GM21619 (cell line): ENCODE data around the gene NKX6-1.

Source experiments
- ATAC-seq: cut with Tn5 transposase; IDR thresholded peaks from one replicate; pipeline ENCODE4 v1.9.1; 2021; ENCODE audit not compliant: unreplicated experiment

NKX6-1 gene

GRCh38 chr4:84498935-84499623 is at the start of gene NKX6-1:
NKX6-1 (minus strand) TSS chr4:84499292; CDS start chr4:84498228, 1,064 bp downstream.
- ATAC-seq = no peak

DNA sequence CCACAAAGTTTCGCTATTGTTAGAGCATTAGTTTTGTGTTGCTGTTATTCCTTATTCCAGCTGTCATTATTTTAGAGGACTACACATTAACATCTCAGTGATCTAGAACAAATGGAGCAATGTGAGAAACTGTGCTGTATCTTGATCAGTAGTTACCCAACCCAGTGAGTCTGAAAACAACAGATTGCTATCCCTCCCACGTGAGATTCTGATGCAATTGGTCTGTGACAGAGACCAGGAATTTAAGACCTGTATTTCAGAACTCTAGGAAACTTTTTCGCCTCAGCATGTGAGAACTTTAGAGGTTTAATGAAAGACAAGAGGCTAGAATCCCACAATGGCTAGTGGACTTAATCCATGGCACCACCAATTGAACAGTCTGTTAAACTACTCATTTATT is 48.1 kb upstream of the NKX6-1 start:
- ATAC-seq = no peak

DNA sequence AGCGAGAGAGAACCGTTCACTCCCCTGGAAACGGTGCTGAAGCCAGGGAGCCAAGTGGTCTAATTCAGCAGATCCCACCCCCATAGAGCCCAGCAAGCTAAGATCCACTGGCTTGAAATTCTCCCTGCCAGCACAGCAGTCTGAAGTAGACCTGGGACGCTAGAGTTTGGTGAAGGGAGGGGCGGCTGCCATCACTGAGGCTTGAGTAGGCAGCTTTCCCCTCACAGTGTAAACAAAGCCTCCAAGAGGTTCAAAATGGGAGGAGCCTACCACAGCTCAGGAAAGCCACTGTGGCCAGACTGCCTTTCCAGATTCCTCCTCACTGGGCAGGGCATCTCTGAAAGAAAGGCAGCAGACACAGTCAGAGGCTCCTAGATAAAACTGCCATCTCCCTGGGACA is 46.0 kb upstream of the NKX6-1 start:
- no peak for ATAC-seq

- no peak for ATAC-seq
Measured at GRCh38 chr4:84535901-84536300, 36.8 kb upstream of the NKX6-1 start.

DNA sequence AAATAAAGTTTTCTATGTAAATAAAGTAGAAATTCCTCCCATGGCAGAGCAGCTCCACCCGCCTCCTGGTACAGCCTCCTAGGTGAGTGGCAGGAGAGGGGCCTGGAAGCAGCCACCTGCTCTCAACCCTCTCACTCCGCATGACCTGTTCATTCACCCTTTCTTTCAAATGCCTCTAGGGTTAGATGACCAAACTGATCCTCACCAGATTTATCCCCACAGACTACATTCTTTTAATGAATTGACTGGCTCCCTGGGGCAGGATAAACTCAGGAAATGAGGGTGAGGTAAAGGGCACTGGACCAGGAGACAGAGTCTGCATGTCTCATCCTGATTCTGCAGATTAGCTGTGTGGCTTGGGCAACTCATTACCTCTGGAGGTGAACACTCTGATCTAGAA is 32.6 kb upstream of the NKX6-1 start:
- no peak for ATAC-seq

DNA sequence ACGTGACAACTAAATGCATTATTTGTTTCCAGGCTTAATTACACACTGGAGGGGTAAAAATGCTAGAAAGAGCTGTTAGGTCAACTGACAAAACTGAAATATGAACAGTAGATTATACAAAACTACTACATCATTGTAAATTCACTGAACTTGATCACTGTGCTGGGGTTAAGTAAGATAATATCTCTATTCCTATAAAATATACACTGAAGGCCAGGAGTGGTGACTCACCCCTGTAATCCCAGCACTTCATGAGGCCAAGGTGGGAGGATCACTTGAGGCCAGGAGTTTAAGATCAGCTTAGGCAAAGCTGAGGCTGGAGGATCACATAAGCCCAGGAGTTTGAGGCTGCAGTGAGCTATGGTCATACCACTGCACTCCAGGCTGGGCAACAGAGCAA is 31.8 kb upstream of the NKX6-1 start:
- no peak for ATAC-seq

DNA sequence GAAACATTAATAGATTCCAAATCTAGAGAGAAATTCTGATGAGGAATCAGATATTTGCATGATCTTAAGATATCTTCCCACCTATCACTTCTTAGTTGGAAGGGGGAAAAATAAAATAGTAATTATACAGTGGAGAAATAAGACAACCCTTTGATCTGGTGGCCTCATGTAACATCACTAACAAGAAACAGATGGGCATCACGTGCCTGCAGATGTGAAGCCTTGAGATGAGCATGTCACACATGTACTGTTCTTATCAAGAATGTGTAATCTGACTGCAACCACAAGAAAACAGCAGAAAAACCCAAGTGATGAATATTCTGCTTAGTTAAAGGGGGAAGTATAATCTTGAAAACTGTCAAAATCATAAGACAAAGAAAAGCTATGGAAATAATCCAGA is 31.4 kb upstream of the NKX6-1 start:
- no peak for ATAC-seq

GRCh38 chr4:84529169-84529751 is 30.2 kb upstream of the NKX6-1 start:
- no peak for ATAC-seq

DNA sequence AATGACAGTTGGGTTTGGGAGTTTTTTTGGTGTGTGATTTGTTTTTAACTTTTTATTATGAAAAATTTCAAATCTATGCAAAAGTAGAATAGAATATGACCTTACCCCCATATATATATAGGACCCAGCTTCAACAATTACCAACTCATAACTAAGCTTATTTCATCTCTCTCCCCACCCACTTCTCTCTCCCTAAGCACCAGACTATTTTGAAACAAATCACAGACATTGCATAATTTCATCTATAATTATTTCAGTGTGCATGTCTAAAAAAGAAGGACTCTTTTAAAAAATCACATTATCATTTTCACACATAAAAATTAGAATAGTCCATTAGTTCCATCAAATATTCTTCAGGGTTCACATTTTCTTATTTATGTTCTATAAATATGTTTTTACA is 28.3 kb upstream of the NKX6-1 start:
- no peak for ATAC-seq

DNA sequence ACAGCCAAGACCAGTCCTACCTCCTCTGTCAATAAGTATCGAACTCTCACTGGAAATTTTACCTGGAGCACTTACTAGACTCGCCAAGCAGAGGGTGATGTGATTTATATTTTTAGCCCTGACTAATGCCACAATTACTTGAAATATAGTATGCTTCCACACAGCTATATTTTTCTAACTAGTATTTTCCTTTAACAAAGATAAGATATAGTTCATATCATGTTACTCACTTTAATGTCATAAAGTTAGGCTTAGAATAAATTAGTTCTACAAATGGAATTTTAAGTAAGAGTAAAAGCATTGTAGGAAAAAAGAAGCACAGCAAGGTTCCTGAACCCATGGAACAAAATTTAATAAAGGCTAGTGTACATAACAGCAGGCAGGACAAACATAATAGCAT is 16.0 kb upstream of the NKX6-1 start:
- no peak for ATAC-seq

DNA sequence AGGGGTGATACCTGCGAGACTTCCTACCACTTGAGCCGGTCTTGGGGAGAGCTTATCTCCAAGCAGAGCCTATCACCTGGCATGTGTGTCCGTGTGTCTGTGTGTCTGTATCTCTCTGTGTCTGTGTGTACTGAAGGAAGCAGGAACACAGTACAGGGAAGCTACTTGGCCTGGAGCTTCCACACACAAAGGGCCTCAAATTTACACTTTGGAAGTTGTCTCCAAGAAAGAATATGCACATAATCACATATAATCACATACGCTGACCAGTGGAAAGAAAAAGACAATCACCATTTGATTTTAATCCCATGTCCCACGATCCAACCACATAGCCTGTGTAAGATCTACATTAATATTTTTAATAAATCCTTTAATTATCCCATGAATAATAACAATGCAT is 13.2 kb upstream of the NKX6-1 start:
- no peak for ATAC-seq

DNA sequence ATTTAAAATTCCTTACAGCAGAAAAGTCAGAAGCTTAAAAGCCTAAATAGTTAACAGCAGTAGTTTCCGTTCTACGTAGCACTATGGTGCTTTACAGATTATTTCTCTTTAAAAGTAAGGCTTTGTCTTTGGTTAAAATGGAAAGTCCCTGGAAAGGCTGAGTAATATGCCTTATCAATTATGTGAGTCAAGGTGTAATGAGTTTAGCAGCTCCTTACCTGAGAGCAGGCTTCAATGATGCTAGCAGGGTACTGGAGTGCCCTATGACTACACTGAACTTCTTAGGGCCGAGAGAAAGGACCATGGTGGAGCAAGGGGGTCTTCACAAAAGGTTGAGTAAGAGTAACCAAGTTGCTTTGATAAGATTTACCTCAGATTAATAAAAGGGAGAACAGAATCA is 12.6 kb upstream of the NKX6-1 start:
- ATAC-seq = no peak

- ATAC-seq = no peak
Measured at GRCh38 chr4:84507941-84508340, 8.8 kb upstream of the NKX6-1 start.

DNA sequence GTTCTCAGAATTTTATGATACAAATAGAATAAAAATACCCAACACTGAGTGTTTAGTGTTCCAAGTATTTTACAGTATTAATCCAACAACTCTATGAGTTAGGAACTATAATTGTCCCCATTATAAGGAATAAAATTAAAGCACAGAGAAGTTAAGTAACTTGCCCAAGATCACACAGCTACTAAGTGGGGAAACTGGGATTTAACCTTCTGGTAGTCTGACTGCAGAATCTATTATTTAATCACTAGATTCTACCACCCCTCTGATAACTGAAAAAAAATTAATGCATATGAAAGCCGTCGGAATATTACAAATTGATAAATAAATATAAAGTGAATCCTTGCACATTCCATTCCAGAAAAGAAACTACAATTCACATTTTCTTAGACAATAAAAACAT is 5.7 kb upstream of the NKX6-1 start:
- ATAC-seq = no peak

DNA sequence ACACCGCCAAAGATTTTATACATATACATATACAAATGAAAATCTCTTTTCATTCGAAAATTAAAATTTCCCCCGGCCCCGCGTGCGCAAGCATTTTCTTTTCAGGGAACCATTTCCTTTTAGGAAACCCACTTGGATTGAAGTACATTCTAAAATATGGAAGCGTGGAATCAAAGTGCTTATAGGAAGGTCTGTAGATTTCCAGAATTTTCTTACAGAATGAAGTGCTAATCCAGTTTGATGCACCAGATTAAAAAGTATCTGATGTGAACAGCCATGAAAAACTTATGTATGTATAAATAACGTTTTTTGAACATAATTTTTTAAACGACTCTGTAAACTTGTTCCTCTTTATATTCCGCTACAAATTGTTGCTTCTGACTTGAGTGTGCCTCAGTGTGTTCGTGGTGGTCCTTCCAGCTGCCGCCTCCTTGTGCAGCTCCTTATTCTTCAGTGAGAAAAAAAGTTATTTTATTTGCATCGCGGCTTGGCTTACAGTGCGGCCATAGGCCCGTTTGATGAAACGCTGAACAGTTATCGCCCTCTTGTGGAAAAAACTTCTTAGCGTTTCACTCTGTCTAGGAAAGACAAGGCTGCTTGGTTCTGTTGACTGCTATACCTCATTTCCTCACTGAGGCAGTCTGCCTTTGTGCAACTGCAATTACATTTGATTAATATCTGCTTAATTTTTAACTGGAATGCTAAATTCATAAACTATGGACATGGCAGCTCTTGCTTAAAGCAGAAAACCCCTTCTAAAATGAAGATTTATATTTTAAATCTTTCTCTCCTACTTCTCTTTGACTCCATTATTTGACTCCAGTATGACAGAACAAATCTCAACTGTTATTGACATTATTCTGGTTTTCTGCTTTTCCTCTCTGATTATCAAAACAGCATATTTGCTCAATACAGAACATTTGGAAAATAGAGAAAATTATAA is 4.7 kb upstream of the NKX6-1 start:
- peak; percentile 81 for ATAC-seq

GRCh38 chr4:84502955-84503373 is 3.9 kb upstream of the NKX6-1 start:
- ATAC-seq = no peak

DNA sequence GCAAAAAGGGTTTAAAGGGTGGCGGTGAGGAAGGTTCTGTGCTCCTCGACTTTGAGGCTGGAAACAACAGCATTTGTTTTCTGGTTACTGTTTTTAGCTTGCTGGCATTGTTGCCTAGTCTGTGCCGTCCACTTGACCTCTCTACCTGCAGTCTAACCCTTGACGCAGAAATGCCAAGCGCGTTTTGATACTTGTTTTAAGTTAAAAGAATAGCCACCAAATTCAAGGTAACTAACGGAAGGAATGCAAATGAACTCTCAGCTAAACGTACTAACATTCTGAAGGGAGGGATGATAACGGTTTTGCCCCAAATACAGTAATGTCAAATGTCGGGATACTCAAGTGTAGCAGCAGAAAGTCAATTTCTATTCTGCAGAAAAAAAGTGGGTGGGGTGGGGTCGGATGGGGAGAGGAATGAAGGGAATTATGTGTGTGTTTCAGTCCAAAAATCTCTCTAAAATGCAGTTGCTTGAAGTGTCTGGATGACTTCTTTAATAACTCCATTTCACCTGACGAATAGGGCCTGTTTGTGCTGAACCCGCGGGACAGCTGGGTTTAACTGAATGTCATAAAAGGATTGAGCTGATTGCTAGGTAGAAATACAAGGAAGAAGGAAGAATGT is 3.4 kb upstream of the NKX6-1 start:
- no peak for ATAC-seq

DNA sequence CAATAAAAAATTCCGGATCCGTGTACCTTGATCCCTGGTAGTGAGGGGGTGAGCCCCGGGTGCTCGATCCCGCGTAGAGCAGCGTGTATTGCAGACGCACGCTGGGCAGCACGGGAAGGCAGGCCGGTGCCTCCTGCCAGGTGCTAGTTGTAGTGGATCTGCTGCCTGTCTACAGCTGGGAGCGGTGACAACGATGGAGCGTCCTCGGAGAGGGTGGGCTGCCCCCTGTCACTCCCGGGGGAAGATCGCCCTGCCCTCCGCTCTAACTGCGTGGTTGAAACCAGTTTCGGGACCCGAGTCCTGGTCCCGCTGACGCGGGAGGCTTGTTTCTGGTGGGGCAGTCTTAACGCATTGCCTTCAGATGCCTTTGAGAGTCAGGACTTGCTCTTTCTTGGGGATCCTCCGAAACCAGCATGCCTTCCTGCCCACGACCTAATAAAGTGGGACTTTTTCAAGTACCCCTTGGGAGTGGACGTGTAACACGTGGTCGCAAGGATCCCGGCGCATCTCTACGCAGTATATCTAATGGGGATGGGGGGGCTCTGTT is 2.7 kb upstream of the NKX6-1 start:
- no peak for ATAC-seq

DNA sequence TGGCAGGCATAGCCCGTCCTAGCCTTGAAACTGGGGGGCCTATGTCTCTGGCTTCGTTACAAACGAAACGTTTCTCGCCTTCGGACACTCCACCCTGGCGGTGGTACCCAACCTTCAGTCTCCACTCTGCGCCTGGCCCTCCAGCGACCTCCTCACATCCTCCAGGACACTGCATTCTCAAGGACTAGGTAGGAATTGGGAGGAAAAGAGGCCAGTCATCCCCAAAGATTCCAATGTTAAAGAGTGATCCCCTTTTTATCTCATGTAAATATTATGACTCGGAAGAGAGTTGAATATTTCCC is 2.1 kb upstream of the NKX6-1 start:
- ATAC-seq = no peak

- ATAC-seq = no peak
Measured at GRCh38 chr4:84500386-84501201, 1.5 kb upstream of the NKX6-1 start.

DNA sequence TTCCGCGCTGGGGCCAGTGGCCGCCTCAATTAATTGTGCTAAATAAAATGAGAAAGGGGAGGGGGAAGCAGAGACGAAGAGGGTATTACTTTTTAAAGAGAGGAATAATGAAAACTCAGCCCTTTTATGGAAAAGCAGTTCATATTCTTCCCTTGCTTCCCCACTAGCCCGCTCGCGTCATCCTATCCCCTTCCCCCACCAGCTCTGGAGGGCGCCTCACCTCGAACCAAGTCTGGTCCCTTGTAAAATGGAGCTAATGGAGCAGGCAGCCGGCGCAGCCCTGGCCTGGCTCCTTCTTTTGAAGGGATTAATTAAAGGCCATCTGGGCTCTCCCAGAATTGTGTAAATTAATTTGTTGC is 511 bp upstream of the NKX6-1 start:
- ATAC-seq = no peak
